A673 (cell line): Measurements from ENCODE around the gene KRTAP5-1. TPM values are rescaled to one million over a fixed set of nuclear protein-coding genes. Genes with fewer than 3 reads are reported as not detected.

ENCODE experiments used
- BruUV-seq: library from RNA; stranded (reverse); fragments of 400-500 nt; replicated peaks from 2 replicates; lab custom pipeline; 2021; lab: Mats Ljungman, UMichigan
- CTCF ChIA-PET: fragments of 300-600 bp; sonication (Branson Sonifier 250); formaldehyde crosslinking; loops from one replicate; lab custom pipeline; 2022; ENCODE audit warnings: antibody characterized with exemption; lab: Charles Lee
- POLR2A ChIA-PET: fragments of 300-600 bp; sonication (Branson Sonifier 250); formaldehyde crosslinking; loops from one replicate; lab custom pipeline; 2022; ENCODE audit warnings: antibody characterized with exemption; ENCODE audit not compliant: low non-redundant PET; lab: Charles Lee
- DNase-seq: peaks from one replicate; pipeline ENCODE4 v3.0.0-alpha.2; 2015; ENCODE audit warnings: low spot score
- H3K27ac ChIP-seq: fragments of 200-600 bp; sonication (generic); 2 replicates; pipeline ENCODE4 v1.5.1; 2016; ENCODE audit warnings: mixed run types, low read depth, mild to moderate bottlenecking, mixed read lengths, antibody characterized with exemption, low read length; ENCODE audit not compliant: poor library complexity, severe bottlenecking
- H3K27me3 ChIP-seq: fragments of 200-600 bp; sonication (generic); replicated peaks from 2 replicates; pipeline ENCODE4 v1.6.1; 2017; ENCODE audit warnings: mixed run types, low read depth, mild to moderate bottlenecking, mixed read lengths, antibody characterized with exemption, low read length; ENCODE audit not compliant: insufficient read depth, poor library complexity
- H3K36me3 ChIP-seq: fragments of 200-600 bp; sonication (generic); 2 replicates; pipeline ENCODE4 v1.6.1; 2016; ENCODE audit warnings: mixed run types, mild to moderate bottlenecking, mixed read lengths, antibody characterized with exemption, low read length; ENCODE audit not compliant: insufficient read depth, poor library complexity, severe bottlenecking
- H3K4me1 ChIP-seq: fragments of 200-600 bp; sonication (generic); 2 replicates; pipeline ENCODE4 v1.6.1; 2017; ENCODE audit warnings: mixed run types, mild to moderate bottlenecking, mixed read lengths, antibody characterized with exemption, low read length; ENCODE audit not compliant: insufficient read depth, poor library complexity, severe bottlenecking
- H3K4me3 ChIP-seq: fragments of 200-600 bp; sonication (generic); 2 replicates; pipeline ENCODE4 v1.5.1; 2016; ENCODE audit warnings: low read depth, mixed run types, mild to moderate bottlenecking, mixed read lengths, low read length; ENCODE audit not compliant: poor library complexity, severe bottlenecking
- H3K9me3 ChIP-seq: fragments of 200-600 bp; sonication (generic); 2 replicates; pipeline ENCODE4 v1.6.1; 2016; ENCODE audit warnings: mixed run types, low read depth, mild to moderate bottlenecking, mixed read lengths, antibody characterized with exemption, low read length; ENCODE audit not compliant: poor library complexity, severe bottlenecking
- CTCF ChIP-seq: fragments of 300-800, 200-600 bp; sonication (generic); conservative IDR thresholded peaks from 2 replicates; pipeline ENCODE4 v1.5.1; 2017; ENCODE audit warnings: low read depth, mild to moderate bottlenecking, antibody characterized with exemption, low read length, moderate library complexity, mixed read lengths
- EZH2 ChIP-seq: fragments of 200-600 bp; sonication (generic); IDR thresholded peaks from 2 replicates; pipeline ENCODE4 v1.6.1; 2017; ENCODE audit warnings: borderline replicate concordance, low read depth, mild to moderate bottlenecking, mixed read lengths, antibody characterized with exemption, low read length; ENCODE audit not compliant: poor library complexity, severe bottlenecking
- intact Hi-C: fragments of 100-400 bp; cut with micrococcal nuclease; formaldehyde crosslinking; loops from one replicate; pipeline ENCODE4 v1.10.0; 2022; ENCODE audit not compliant: unreplicated experiment
- total RNA-seq: library from RNA; stranded (reverse); gene quantifications from 2 replicates; pipeline ENCODE4 v1.2.3, GENCODE V29; 2021

KRTAP5-1 gene
- total RNA-seq, 1 experiment from 2014 or later = not detected

- ChIA-PET POLR2A (no interaction called here), CTCF (interaction anchor here (0.5 to 0.8 kb wide), 3 partner anchors 18 to 708 kb away, joined by 4 to 7 read pairs (median 4); no protein-coding TSS in a partner anchor)
- H3K36me3 ChIP-seq = no peaks in the 10 kb centered on the region
- no peaks in the 10 kb centered on the region for H3K9me3 ChIP-seq
- no peak for TF ChIP-seq EZH2
- TF ChIP-seq CTCF = no peak
- H3K4me3 ChIP-seq = no peak overlapping the region
- peaks cover 4% of the 10 kb centered on the region for H3K27me3 ChIP-seq
- intact Hi-C loops = no loop called here
- no peak overlapping the region for H3K27ac ChIP-seq
- BruUV-seq = no TSS peak
- H3K4me1 ChIP-seq = no peaks in the 10 kb centered on the region
- DNase-seq = no peak
Observed at GRCh38 chr11:1631066-1631568, 46.0 kb upstream of the KRTAP5-1 start.

GRCh38 chr11:1630271-1630670 is 45.2 kb upstream of the KRTAP5-1 start:
- Histone ChIP-seq H3K4me3 (no peak overlapping the region), H3K27ac (no peak overlapping the region), H3K36me3 (no peaks in the 10 kb centered on the region), H3K4me1 (no peaks in the 10 kb centered on the region), H3K9me3 (no peaks in the 10 kb centered on the region), H3K27me3 (no peaks in the 10 kb centered on the region)
- intact Hi-C loops = no loop called here
- DNase-seq = no peak
- CTCF ChIA-PET = interaction anchor here (0.8 kb wide), 1 partner anchor 83 kb away, joined by 4 read pairs; no protein-coding TSS in a partner anchor
- POLR2A ChIA-PET = no interaction called here
- no TSS peak for BruUV-seq
- TF ChIP-seq CTCF (no peak), EZH2 (no peak)

- no peaks in the 10 kb centered on the region for H3K4me1 ChIP-seq
- BruUV-seq = no TSS peak
- ChIA-PET CTCF (no interaction called here), POLR2A (no interaction called here)
- DNase-seq = no peak
- no peaks in the 10 kb centered on the region for H3K36me3 ChIP-seq
- H3K27ac ChIP-seq = no peak within 1 kb of the TSS
- TF ChIP-seq CTCF = no peak
- H3K9me3 ChIP-seq = no peaks in the 10 kb centered on the region
- intact Hi-C loops = loop anchor here (10.0 kb wide), 1 partner anchor 85 kb away; no protein-coding TSS in a partner anchor
- no peaks in the 10 kb centered on the region for H3K27me3 ChIP-seq
- no peak within 1 kb of the TSS for H3K4me3 ChIP-seq
Observed at GRCh38 chr11:1629326-1630185, 44.5 kb upstream of the KRTAP5-1 start, which contains the start of gene KRTAP5-5. Gene KRTAP5-5 (plus strand): TSS chr11:1629775. CDS start chr11:1629841, 66 bp downstream.
